GM21529 (cell line): ENCODE data around the gene KRTAP10-3.

ENCODE experiments used
- ATAC-seq: cut with Tn5 transposase; IDR thresholded peaks from one replicate; pipeline ENCODE4 v1.9.1; 2021; ENCODE audit not compliant: unreplicated experiment

Gene KRTAP10-3

DNA sequence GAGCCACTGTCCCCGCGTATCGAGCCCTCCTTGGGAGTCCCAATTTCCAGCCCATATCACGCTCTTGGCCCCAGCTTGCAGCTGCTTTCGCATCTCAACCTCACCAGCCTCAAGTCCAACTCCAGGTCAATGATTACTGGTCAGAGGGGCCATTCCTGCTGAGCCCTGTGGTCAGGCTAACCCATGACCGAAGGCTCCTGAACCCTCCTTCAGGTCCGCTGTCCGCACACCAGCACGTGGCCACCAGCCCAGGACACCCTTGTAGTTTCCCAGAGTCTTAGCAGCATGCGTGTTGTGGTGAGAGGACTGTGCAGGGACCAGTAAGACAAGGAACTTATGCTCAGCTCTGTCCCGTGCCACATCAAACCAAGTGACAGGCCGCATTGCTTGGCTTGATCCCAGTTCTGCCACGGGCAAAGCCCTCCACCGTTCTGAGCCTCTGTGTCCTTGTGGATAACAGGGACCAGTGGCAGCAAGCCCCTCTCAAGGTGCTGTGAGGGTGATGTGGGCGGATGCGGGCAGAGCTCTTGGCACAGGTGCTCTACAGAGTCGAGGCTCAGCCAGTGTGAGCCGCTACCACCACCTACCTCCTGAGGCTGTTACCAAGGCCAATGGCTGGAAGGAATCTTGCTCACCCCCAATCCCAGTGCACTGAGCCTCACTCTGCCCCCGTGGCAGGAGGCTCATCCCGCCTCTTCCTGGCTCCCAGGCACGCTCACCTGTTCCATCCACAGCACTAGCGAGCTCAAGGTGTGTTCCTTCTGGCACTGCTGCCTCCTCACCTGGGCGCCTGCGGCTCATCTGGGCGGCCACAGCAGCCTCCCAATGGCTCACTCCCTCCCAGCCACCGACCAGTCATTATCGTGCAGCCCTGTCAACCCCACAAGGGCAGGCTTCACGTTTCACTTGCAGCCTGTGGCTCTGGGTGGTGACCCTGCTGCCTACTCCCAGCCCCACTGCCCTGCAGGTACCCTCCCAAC is 39.0 kb downstream of the KRTAP10-3 start:
- ATAC-seq, result no peak

DNA sequence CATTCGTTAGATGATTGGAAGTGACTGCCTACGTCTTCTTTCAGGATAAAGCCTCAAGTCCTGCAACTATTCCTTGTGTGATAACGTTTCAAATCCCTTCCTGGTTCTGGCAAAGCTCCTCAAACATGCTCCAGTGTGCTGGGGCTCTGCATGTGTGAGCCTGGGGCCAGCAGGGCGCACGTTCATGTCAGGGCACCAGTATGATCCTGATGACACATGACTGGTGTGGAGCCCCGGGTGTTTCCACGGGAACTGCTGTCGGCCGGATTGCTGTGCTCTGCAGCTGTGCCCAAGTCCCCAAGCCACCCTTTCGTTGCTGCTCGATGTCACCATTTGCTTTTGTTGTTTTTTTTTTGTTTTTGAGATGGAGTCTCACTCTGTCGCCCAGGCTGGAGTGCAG is 39.9 kb downstream of the KRTAP10-3 start:
- no peak for ATAC-seq

DNA sequence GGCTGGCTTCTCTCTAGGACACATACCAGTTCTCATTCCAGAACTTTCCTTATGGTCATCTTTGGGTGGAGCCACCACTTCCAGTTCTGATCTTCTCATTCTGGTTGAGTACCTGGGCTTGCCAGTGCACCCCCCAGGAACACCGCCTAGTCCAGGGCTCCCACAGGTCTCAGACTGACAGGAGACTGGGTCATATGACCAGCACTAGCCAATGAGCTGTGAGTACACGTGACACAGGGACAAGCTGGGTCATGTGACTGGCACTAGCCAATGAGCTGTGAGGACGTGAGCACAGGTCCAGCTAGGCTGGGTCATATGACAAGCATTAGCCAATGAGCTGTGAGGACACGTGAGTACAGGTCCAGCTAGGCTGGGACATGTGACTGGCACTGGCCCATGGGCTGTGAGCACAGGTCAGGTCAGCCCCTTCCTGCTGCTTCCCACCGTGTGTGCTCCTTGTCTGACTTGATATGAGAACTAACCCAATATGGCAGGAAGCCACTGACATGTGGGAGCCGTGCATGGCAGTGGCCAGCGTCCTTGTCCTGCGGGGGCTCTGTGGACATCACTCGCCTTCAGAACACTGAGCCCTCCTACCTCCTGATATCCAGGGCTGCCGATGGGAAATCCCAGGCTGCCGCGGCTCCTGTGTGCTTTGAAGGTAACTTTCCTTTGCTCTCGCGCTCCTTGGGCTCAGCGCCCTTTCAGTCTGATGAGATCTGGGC is 41.3 kb downstream of the KRTAP10-3 start:
- no peak for ATAC-seq

DNA sequence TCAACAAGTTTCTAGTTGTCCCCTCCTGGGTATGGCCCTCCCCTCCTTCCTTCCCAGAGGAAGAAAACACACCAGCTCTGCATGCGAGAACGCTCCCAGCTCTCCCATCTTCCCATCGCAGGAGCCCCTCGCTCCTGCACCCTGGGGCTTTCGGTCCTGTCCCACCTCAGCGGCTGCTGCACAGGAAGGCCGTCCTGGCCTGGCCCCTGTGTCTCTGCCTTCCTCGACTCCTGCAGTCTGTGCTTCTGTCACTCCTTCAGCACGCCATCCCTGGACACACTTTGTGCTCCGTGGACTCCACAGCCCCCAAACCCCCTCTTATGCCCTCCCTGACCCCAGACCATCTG is 41.8 kb downstream of the KRTAP10-3 start:
- no peak for ATAC-seq

- no peak for ATAC-seq
These were observed 42.3 kb downstream of the KRTAP10-3 start for GRCh38 chr21:44516342-44516741.

DNA sequence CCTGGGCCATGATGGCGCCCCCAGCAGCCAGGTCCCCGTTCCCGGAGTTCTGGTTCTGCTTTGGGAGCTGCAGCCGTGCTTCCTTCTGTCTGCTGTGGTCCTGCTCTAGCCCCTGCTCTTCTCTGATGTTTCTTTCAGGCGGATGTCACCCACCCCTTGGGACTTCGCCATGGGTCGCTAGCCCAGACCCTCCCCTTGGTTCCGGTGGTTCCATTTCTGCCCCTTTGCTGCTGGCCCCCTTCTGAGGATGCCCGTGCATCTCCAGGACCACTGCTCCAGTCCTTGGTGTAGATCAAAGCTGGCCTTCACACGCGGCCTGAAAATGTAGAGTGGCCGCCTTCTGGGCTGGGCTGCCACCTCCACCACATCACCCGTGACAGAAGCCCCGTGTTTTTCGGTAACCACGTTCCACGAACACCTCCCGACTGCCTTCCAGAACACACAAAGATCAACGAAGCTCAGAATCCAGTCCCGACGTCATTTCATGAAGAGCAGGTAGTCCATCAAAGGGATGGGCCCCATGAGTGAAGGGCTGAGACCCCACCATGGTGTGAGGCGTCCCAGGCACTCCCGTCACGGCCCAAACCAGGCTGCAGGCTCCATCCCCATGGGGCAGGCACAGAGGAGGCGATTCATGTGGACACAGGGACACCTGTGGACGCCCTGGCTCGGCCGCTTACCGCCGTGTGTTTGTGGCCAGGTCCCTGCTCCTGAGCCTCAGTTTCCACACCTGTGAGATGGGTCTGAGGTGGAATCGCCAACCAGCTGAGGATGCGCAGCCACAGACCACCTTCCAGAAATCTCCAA is 43.0 kb downstream of the KRTAP10-3 start:
- no peak for ATAC-seq

- no peak for ATAC-seq
These were observed 43.7 kb downstream of the KRTAP10-3 start for GRCh38 chr21:44514746-44515358.

DNA sequence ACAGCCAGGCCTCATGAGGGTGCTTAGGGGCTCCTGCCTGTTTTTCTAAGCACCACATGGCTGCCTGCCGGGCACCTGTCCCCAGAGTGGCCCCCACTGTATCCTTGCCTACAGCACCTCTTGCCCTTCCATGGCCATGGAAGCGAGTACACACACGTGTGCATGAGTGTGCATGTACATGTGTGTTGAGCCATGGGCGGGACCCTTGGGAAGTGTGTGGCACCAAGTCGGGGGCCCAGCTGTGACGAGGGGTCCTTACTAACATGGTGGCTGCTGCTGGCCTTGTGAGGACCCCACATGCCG is 44.4 kb downstream of the KRTAP10-3 start:
- no peak for ATAC-seq

DNA sequence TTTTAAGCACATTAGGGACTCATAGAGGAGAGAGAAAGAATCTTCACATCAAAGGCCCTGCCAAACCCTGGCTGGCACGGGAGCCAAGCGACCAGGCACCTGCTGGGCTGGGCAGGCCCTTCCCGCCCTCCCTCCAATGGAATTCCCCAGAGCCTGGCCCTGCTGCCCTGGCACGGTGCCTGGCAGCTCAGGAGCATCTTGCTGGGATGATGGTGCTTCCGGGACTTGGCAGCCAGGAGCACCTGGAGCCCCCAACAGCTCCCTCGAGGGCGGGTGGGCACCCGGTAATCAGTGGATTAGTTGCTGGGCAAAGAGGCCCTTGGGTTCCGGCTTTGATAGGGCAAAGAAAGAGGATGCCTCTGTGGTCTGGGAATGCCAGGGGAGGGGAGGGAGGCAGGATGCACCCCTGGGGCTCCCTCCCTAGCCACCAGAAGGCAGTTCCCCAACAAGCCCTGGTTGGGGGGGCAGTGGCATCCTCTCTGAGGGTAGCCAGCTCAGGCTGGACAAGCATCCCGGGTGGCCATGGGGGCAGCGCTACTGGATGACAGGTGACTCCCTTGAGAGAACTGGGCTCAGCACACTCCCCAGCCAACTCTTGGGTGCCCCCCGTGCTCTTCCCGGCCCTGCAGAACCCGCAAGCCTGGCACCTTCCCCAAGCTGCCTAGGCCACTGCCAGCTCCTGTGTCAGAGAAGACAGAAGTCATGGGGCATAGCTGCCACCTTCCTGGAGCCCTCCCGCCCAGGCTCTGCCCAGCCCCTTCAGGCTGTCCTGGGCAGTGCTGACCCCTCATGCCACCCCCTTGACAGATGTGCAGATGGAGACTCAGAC is 45.0 kb downstream of the KRTAP10-3 start:
- ATAC-seq, result no peak

DNA sequence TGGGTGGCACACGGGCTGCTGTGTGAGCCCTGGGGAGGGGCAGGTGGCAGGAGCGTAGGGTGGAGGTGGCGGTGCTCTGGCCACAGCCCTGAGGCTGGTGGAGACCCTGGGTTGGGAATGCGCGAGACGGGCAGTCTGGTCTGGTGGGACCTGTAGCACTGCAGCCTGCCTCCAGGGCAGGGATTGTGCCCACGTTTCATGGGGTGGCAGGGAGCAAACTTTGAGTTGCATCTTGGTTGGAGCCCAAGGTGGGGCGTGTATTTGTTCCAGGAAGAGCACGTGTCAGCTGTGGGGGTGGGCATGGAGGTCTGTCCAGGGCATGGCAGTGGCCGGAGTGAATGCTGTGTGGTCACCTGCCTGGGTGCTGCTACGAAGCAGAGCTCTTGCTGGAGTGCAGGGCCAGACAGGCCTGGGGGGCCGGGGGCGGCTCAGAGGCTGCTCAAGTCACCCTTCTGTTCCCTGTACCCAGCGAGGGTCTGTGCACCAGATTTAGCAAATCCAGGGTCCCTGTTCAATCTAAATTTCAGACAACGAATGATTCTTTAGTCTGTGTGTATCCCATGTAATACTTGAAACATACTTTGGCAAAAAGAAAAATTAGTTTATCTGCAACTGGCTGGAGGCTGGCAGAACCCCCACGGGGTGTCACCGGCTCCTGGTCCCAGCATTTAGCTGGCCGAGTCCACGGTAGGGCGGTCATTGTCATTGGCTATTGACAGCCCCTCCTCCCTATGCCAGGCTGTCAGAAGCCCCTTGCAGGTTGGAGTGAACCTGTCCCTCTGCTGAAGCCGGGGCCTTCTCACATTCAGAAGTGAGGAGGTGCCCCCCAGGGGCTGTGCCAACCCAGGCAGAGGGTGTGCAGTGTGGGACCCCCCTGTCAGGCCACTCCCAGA is 45.9 kb downstream of the KRTAP10-3 start:
- ATAC-seq, result no peak

GRCh38 chr21:44511938-44512275 is 46.7 kb downstream of the KRTAP10-3 start:
- no peak for ATAC-seq

DNA sequence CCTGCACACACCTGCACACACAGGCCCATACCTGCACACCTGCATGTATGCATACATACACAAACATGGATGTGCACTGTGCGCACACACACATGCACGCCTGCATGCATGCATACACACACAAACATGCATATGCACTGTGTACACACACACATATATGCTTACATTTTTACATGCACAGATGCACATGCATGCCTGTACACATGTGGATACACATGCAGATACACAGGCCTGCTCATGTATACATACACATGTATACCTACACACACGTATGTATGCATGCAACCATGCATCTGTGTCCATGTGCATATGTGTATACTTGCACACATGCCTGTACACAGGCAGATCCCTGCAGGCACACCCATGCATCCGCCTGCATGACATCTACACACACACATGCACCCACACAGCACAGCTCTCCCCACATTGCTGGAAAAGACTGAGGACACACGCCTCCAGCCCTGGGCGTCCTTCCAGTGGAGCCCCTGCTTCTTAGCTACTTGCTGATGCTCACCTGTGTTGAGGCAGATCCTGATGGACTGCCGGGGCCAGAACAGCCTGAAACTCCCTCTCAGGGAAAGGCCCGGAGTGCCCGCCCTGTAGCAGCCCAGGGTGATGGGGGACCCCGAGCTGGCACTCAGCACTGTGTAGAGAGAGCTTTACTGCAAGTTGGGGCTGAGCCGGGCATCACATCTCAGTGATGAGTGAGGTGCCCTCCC is 47.2 kb downstream of the KRTAP10-3 start:
- ATAC-seq, result no peak

DNA sequence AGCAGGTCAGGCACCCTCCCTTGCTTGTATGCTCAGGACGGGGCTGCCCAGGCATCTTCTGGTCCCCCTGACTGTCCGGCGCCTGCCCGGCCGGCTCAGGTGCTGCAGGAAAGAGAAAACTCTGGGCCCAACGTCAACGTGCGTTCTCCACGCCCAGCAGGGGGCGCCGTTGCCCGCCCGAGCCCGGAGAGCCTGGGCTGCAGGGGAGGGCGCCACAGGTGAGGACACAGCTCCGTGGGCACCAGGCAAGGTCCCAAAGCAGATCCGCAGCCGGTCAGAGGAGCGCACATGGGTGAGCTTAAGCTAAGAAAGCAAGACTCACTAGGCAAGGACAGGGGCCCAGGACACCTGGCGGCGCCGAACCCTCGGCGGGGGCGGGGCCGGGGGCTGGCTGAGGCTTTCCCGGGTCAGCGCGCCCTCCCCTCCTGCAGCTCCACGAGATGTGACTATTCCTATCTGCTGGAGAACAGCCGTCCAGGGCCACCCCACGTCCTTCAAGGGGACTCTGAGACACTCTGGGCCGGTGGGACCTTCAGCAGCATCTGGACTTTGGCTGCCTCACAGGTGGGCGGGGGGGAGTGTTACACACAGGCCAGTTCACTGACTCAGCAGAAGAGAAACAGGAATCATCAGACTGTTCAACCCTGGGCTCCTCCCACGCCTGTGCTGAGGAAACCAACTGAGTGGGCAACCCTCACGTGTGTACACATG is 47.9 kb downstream of the KRTAP10-3 start:
- no peak for ATAC-seq

DNA sequence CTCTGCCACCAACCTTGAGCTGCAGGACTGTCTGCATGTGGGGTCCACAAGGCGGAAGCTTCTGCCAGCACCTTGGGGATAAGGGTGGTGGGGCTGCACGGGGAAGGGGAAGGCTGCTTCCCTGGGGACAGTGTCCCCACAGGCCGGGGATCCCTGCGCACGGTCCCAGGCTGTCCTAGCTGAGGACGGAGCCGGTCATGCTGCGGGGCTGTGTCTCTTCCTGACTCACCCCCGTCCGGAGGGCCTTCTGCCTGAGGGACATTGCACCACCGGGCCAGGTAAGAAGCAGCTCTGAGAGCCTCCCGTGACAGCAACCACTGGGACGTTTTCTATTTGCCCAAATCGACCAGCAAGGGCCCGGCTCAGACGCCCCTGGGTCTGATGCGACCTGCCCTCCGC is 48.5 kb downstream of the KRTAP10-3 start:
- ATAC-seq, result no peak

- no peak for ATAC-seq
These were observed 49.1 kb downstream of the KRTAP10-3 start for GRCh38 chr21:44509539-44509938.

GRCh38 chr21:44508711-44509445 is 49.7 kb downstream of the KRTAP10-3 start:
- no peak for ATAC-seq

DNA sequence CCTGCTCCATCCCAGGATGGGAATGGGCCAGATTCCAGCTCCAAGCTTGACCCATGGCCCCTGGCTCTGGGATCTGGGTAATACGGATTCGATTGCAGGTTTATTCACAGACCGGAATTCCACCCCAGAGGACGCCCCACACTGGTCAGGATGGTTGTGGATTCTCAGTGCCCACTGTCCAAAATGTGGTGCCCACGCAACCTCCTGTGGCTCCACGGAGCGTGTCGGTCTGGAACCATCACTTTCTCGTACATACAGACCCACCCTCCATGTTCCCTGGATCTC is 50.2 kb downstream of the KRTAP10-3 start:
- no peak for ATAC-seq
